PFSK-1 (cell line): ENCODE measurements around the gene PIP4P1.

ENCODE experiments used
- TAF1 ChIP-seq: IDR thresholded peaks from 2 replicates; pipeline ENCODE4 v1.6.1; 2012; ENCODE audit warnings: low read length, control low read depth, borderline replicate concordance; ENCODE audit not compliant: insufficient read depth
- TF ChIP-seq, protein P1 (sequence below), 2 experiments: IDR thresholded peaks; 2 replicates each; pipeline versions ENCODE4 v1.6.1 to v1.8.0; 2011 to 2012; ENCODE audit warnings: low read depth in 2 of 2, low read length in 2 of 2, control low read depth in 1 of 2, inconsistent platforms in 1 of 2, mild to moderate bottlenecking in 1 of 2, moderate library complexity in 1 of 2; ENCODE audit not compliant: insufficient read depth in 1 of 2

DNA sequence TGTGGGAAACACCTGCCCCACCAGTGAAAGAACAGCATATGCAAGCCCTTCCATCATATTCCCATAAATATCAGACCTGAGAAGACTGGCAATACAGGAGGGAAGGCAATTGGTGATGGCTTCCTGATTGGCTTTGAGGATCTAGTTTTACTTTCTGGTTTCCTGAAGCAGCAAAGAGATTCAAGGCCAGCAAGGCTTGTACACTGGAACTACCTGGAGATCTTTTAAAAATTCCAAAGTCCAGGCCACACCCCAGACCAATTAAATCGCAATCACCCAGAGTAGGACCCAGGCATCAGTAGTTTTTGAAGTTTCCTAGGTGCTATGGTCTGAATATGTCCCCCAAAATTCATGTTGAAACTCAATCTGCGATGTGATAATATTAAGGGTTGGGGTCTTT is 45.0 kb downstream of the PIP4P1 start:
- no peak for TF ChIP-seq TAF1
- TF ChIP-seq, protein P1, sequence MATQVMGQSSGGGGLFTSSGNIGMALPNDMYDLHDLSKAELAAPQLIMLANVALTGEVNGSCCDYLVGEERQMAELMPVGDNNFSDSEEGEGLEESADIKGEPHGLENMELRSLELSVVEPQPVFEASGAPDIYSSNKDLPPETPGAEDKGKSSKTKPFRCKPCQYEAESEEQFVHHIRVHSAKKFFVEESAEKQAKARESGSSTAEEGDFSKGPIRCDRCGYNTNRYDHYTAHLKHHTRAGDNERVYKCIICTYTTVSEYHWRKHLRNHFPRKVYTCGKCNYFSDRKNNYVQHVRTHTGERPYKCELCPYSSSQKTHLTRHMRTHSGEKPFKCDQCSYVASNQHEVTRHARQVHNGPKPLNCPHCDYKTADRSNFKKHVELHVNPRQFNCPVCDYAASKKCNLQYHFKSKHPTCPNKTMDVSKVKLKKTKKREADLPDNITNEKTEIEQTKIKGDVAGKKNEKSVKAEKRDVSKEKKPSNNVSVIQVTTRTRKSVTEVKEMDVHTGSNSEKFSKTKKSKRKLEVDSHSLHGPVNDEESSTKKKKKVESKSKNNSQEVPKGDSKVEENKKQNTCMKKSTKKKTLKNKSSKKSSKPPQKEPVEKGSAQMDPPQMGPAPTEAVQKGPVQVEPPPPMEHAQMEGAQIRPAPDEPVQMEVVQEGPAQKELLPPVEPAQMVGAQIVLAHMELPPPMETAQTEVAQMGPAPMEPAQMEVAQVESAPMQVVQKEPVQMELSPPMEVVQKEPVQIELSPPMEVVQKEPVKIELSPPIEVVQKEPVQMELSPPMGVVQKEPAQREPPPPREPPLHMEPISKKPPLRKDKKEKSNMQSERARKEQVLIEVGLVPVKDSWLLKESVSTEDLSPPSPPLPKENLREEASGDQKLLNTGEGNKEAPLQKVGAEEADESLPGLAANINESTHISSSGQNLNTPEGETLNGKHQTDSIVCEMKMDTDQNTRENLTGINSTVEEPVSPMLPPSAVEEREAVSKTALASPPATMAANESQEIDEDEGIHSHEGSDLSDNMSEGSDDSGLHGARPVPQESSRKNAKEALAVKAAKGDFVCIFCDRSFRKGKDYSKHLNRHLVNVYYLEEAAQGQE (IDR thresholded peaks at IDR 0.05; ENCODE audit: insufficient read depth in 1 of 2, low read depth in 2 of 2, low read length in 2 of 2) = no peak
